Astrocyte (in vitro differentiated cells and primary cell): ENCODE results near the gene LINGO4. TPM values are rescaled to one million over a fixed set of nuclear protein-coding genes. Genes with fewer than 3 reads are reported as not detected.
A peak's percentile ranks its signal among the peaks of the same experiment; 100 is the strongest.

Experiments used
- DNase-seq: peaks from one replicate; pipeline ENCODE4 v3.0.0-alpha.2; 2010; ENCODE audit warnings: low read depth
- FAIRE-seq: peaks from 2 replicates; lab custom pipeline; 2011; peaks lifted over from hg19 to GRCh38; lab: Jason Lieb, UNC
- H2AFZ ChIP-seq: 2 replicates; pipeline ENCODE4 v1.6.0; 2012; ENCODE audit warnings: low read depth, low read length, inconsistent platforms
- H3K27ac ChIP-seq: 2 replicates; pipeline ENCODE4 v1.5.1; 2011; ENCODE audit warnings: low read depth, low read length, inconsistent platforms
- H3K27me3 ChIP-seq: 2 replicates; pipeline ENCODE4 v1.6.0; 2011; ENCODE audit warnings: low read length, inconsistent platforms; ENCODE audit not compliant: insufficient read depth
- H3K36me3 ChIP-seq: 2 replicates; pipeline ENCODE4 v1.5.1; 2011; ENCODE audit warnings: low read length, inconsistent platforms; ENCODE audit not compliant: insufficient read depth
- H3K4me1 ChIP-seq: 2 replicates; pipeline ENCODE4 v1.5.1; 2011; ENCODE audit warnings: low read length, inconsistent platforms; ENCODE audit not compliant: insufficient read depth
- H3K4me2 ChIP-seq: 2 replicates; pipeline ENCODE4 v1.6.0; 2012; ENCODE audit warnings: low read length, inconsistent platforms
- H3K4me3 ChIP-seq: 2 replicates; pipeline ENCODE4 v1.5.1; 2011; ENCODE audit warnings: low read depth, mild to moderate bottlenecking, low read length, inconsistent platforms; ENCODE audit not compliant: insufficient read depth
- H3K79me2 ChIP-seq: 2 replicates; pipeline ENCODE4 v1.6.0; 2012; ENCODE audit warnings: mild to moderate bottlenecking, low read length, inconsistent platforms; ENCODE audit not compliant: insufficient read depth
- H3K9ac ChIP-seq: 2 replicates; pipeline ENCODE4 v1.6.0; 2012; ENCODE audit warnings: mild to moderate bottlenecking, low read length, inconsistent platforms
- H3K9me3 ChIP-seq: 2 replicates; pipeline ENCODE4 v1.5.1; 2012; ENCODE audit warnings: low read depth, mild to moderate bottlenecking, low read length, inconsistent platforms; ENCODE audit not compliant: insufficient read depth
- H4K20me1 ChIP-seq: 2 replicates; pipeline ENCODE4 v1.6.0; 2012; ENCODE audit warnings: low read length, inconsistent platforms; ENCODE audit not compliant: insufficient read depth
- H3K27ac Mint-ChIP-seq: one replicate; pipeline ENCODE4 v1.8.0; 2021; ENCODE audit warnings: mild to moderate bottlenecking, mixed read lengths; ENCODE audit not compliant: unreplicated experiment
- H3K27me3 Mint-ChIP-seq: one replicate; pipeline ENCODE4 v1.8.0; 2021; ENCODE audit warnings: low read depth, mixed read lengths; ENCODE audit not compliant: unreplicated experiment
- H3K36me3 Mint-ChIP-seq: one replicate; pipeline ENCODE4 v1.8.0; 2021; ENCODE audit warnings: low read depth, mixed read lengths; ENCODE audit not compliant: unreplicated experiment
- H3K4me1 Mint-ChIP-seq: one replicate; pipeline ENCODE4 v1.8.0; 2021; ENCODE audit warnings: low read depth, mixed read lengths; ENCODE audit not compliant: unreplicated experiment
- H3K4me3 Mint-ChIP-seq: one replicate; pipeline ENCODE4 v1.8.0; 2021; ENCODE audit warnings: mild to moderate bottlenecking, moderate library complexity, mixed read lengths; ENCODE audit not compliant: unreplicated experiment
- H3K9me3 Mint-ChIP-seq: one replicate; pipeline ENCODE4 v1.8.0; 2021; ENCODE audit warnings: mild to moderate bottlenecking, mixed read lengths; ENCODE audit not compliant: unreplicated experiment
- CTCF ChIP-seq: IDR thresholded peaks from 2 replicates; pipeline ENCODE4 v1.5.1; 2011; ENCODE audit warnings: low read depth, mild to moderate bottlenecking, inconsistent platforms, low read length, moderate library complexity; ENCODE audit not compliant: insufficient read depth
- EZH2 ChIP-seq: IDR thresholded peaks from 2 replicates; pipeline ENCODE4 v1.6.1; 2012; ENCODE audit warnings: mild to moderate bottlenecking, low read length, inconsistent platforms; ENCODE audit not compliant: insufficient read depth
- total RNA-seq: library from RNA; stranded (reverse); gene quantifications from 2 replicates; pipeline ENCODE4 v1.2.1, GENCODE V29; 2021

The LINGO4 gene
- total RNA-seq, 1 donor from 2014 or later: not detected

GRCh38 chr1:151846686-151847237, 41.5 kb upstream of the LINGO4 start:
- Histone ChIP-seq H3K9ac (no peak overlapping the region), H3K79me2 (no peaks in the 10 kb centered on the region), H3K36me3 (no peaks in the 10 kb centered on the region), H3K4me2 (peak overlapping the region; percentile 21), H3K27me3 (peaks cover 19% of the 10 kb centered on the region), H2AFZ (no peak overlapping the region), H3K27ac (no peak overlapping the region), H3K9me3 (no peaks in the 10 kb centered on the region), H4K20me1 (no peaks in the 10 kb centered on the region), H3K4me1 (peaks cover 7% of the 10 kb centered on the region), H3K4me3 (no peak overlapping the region)
- peaks cover 13% of the 10 kb centered on the region for H3K4me1 Mint-ChIP-seq
- no peak overlapping the region for H3K27ac Mint-ChIP-seq
- TF ChIP-seq EZH2 (no peak), CTCF (no peak)
- FAIRE-seq: no peak
- no peaks in the 10 kb centered on the region for H3K9me3 Mint-ChIP-seq
- H3K4me3 Mint-ChIP-seq: no peak overlapping the region
- no peaks in the 10 kb centered on the region for H3K36me3 Mint-ChIP-seq
- no peak for DNase-seq
- peaks cover 37% of the 10 kb centered on the region for H3K27me3 Mint-ChIP-seq

GRCh38 chr1:151846062-151846568, 40.9 kb upstream of the LINGO4 start:
- peaks cover 20% of the 10 kb centered on the region for H3K4me1 Mint-ChIP-seq
- FAIRE-seq (no peak), DNase-seq (peak; percentile 39)
- Histone ChIP-seq H3K4me1 (peaks cover 8% of the 10 kb centered on the region), H3K9ac (no peak overlapping the region), H2AFZ (no peak overlapping the region), H3K27me3 (peaks cover 16% of the 10 kb centered on the region), H3K4me2 (peak overlapping the region; percentile 21), H3K36me3 (no peaks in the 10 kb centered on the region), H3K9me3 (no peaks in the 10 kb centered on the region), H4K20me1 (no peaks in the 10 kb centered on the region), H3K4me3 (no peak overlapping the region), H3K79me2 (no peaks in the 10 kb centered on the region), H3K27ac (no peak overlapping the region)
- H3K36me3 Mint-ChIP-seq: no peaks in the 10 kb centered on the region
- TF ChIP-seq CTCF (no peak), EZH2 (no peak)
- peaks cover 31% of the 10 kb centered on the region for H3K27me3 Mint-ChIP-seq
- H3K27ac Mint-ChIP-seq: peak overlapping the region; percentile 6
- no peak overlapping the region for H3K4me3 Mint-ChIP-seq
- H3K9me3 Mint-ChIP-seq: no peaks in the 10 kb centered on the region

- DNase-seq: no peak
Observed at GRCh38 chr1:151843398-151843797, 38.2 kb upstream of the LINGO4 start.

More at GRCh38 chr1:151843398-151843797, 38.2 kb upstream of the LINGO4 start:
- H3K27ac ChIP-seq: no peak overlapping the region
- H3K36me3 ChIP-seq: no peaks in the 10 kb centered on the region
- H3K9ac ChIP-seq: no peak overlapping the region
- H3K27me3 Mint-ChIP-seq: peaks cover 12% of the 10 kb centered on the region
- H3K27me3 ChIP-seq: peaks cover 15% of the 10 kb centered on the region
- H3K9me3 ChIP-seq: no peaks in the 10 kb centered on the region
- H3K4me1 ChIP-seq: peaks cover 30% of the 10 kb centered on the region
- H3K36me3 Mint-ChIP-seq: no peaks in the 10 kb centered on the region
- H3K9me3 Mint-ChIP-seq: no peaks in the 10 kb centered on the region
- H3K4me1 Mint-ChIP-seq: peaks cover 34% of the 10 kb centered on the region
- H3K4me2 ChIP-seq: no peak overlapping the region
- FAIRE-seq: no peak
- H2AFZ ChIP-seq: no peak overlapping the region
- no peak overlapping the region for H3K4me3 ChIP-seq
- peaks cover 7% of the 10 kb centered on the region for H4K20me1 ChIP-seq
- H3K79me2 ChIP-seq: no peaks in the 10 kb centered on the region
- TF ChIP-seq EZH2 (no peak), CTCF (no peak)
- H3K27ac Mint-ChIP-seq: no peak overlapping the region
- no peak overlapping the region for H3K4me3 Mint-ChIP-seq
